Ishikawa (cell line): ENCODE measurements around the gene PRICKLE2.

ENCODE experiments used
- CEBPB ChIP-seq: IDR thresholded peaks from 2 replicates; pipeline ENCODE4 v1.6.1; 2012
- CREB1 ChIP-seq: IDR thresholded peaks from 2 replicates; pipeline ENCODE4 v1.6.1; 2012; ENCODE audit warnings: low read depth
- EGR1 ChIP-seq: IDR thresholded peaks from 2 replicates; pipeline ENCODE4 v1.6.1; 2012
- EP300 ChIP-seq: IDR thresholded peaks from 2 replicates; pipeline ENCODE4 v1.6.1; 2012; ENCODE audit warnings: borderline replicate concordance
- FOXM1 ChIP-seq: IDR thresholded peaks from 2 replicates; pipeline ENCODE4 v1.6.1; 2012; ENCODE audit warnings: low read depth, borderline replicate concordance
- MAX ChIP-seq: IDR thresholded peaks from 2 replicates; pipeline ENCODE4 v1.6.1; 2012
- NFIC ChIP-seq: IDR thresholded peaks from 2 replicates; pipeline ENCODE4 v1.6.1; 2012
- RAD21 ChIP-seq: IDR thresholded peaks from 2 replicates; pipeline ENCODE4 v1.6.1; 2012; ENCODE audit warnings: low read depth
- REST ChIP-seq: IDR thresholded peaks from 2 replicates; pipeline ENCODE4 v1.6.1; 2012; ENCODE audit warnings: low read depth, mild to moderate bottlenecking
- TAF1 ChIP-seq: IDR thresholded peaks from 2 replicates; pipeline ENCODE4 v1.6.1; 2012; ENCODE audit warnings: low read depth, mild to moderate bottlenecking
- TCF12 ChIP-seq: IDR thresholded peaks from 2 replicates; pipeline ENCODE4 v1.6.1; 2012; ENCODE audit warnings: low read depth
- TEAD4 ChIP-seq: IDR thresholded peaks from 2 replicates; pipeline ENCODE4 v1.6.1; 2012
- USF1 ChIP-seq: IDR thresholded peaks from 2 replicates; pipeline ENCODE4 v1.6.1; 2012
- YY1 ChIP-seq: IDR thresholded peaks from 2 replicates; pipeline ENCODE4 v1.6.1; 2012; ENCODE audit warnings: low read depth

Gene PRICKLE2

GRCh38 chr3:64144241-64144900 is 80.9 kb downstream of the PRICKLE2 start:
- TF ChIP-seq NFIC (no peak), TAF1 (no peak)

GRCh38 chr3:64143409-64144130 is 81.7 kb downstream of the PRICKLE2 start:
- TF ChIP-seq USF1 (no peak), EGR1 (no peak), CREB1 (no peak), RAD21 (no peak), REST (no peak), NFIC (no peak), TEAD4 (no peak), TAF1 (no peak), FOXM1 (no peak), EP300 (no peak)

GRCh38 chr3:64141476-64141875 is 83.8 kb downstream of the PRICKLE2 start:
- TF ChIP-seq MAX (no peak), EP300 (no peak), TCF12 (no peak), TAF1 (no peak), FOXM1 (no peak)

- no peak for TF ChIP-seq USF1
- TF ChIP-seq NFIC, result no peak
- TF ChIP-seq REST, result no peak
- no peak for TF ChIP-seq RAD21
- no peak for TF ChIP-seq FOXM1
- TF ChIP-seq TAF1, result no peak
- TF ChIP-seq TEAD4, result no peak
- TF ChIP-seq EP300, result no peak
- no peak for TF ChIP-seq YY1
These were observed 84.6 kb downstream of the PRICKLE2 start for GRCh38 chr3:64140651-64141050.

- TF ChIP-seq MAX, result no peak
- no peak for TF ChIP-seq YY1
- no peak for TF ChIP-seq TAF1
- no peak for TF ChIP-seq REST
- no peak for TF ChIP-seq FOXM1
- TF ChIP-seq CEBPB, result no peak
These were observed 86.5 kb downstream of the PRICKLE2 start for GRCh38 chr3:64138656-64139375.
